ENCODE results near the gene MAP10. TPM values are rescaled to one million over a fixed set of nuclear protein-coding genes. Genes with fewer than 3 reads are reported as not detected.
"Not testable (repeated sequence)": the region's sequence is repeated elsewhere in the genome, so short reads cannot be mapped to it uniquely, and the experiment has no call there.

MAP10 gene
- total RNA-seq, 1 donor from 2014 or later, result 2.2 TPM

DNA sequence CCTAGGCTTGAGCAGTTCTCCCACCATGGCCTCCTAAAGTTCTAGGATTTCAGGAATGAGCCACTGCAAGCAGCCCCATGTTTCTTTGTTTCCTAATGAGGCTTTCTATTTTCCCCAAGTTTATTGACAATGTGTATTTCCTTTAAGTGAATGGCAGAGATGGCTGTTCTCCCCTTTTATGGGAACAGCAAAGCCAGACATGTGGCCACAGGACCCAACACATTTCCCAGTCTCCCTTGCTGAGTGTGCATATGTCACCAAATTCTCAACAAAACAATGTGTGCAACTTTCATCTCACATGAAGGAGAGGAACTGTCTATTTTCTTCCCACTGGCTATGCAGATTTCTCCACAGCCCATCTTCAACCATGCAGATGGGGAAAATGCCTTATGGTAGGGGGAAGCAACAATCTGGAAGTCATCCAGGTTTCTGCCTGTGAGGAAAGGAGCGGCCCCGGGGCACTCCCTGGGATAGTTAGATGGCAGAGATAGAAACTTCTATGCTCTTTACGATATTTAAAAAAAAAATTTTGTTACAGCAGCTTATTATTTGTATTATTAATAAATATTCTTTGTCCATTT, 28.6 kb upstream of the MAP10 start:
- no peaks in the 10 kb centered on the region for H3K9me3 ChIP-seq
- no peak overlapping the region for H3K27ac ChIP-seq
- no peaks in the 10 kb centered on the region for H3K36me3 ChIP-seq
- TF ChIP-seq, protein P1, sequence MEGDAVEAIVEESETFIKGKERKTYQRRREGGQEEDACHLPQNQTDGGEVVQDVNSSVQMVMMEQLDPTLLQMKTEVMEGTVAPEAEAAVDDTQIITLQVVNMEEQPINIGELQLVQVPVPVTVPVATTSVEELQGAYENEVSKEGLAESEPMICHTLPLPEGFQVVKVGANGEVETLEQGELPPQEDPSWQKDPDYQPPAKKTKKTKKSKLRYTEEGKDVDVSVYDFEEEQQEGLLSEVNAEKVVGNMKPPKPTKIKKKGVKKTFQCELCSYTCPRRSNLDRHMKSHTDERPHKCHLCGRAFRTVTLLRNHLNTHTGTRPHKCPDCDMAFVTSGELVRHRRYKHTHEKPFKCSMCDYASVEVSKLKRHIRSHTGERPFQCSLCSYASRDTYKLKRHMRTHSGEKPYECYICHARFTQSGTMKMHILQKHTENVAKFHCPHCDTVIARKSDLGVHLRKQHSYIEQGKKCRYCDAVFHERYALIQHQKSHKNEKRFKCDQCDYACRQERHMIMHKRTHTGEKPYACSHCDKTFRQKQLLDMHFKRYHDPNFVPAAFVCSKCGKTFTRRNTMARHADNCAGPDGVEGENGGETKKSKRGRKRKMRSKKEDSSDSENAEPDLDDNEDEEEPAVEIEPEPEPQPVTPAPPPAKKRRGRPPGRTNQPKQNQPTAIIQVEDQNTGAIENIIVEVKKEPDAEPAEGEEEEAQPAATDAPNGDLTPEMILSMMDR (IDR thresholded peaks at IDR 0.05), result no peak
- TF ChIP-seq POLR2A (IDR thresholded peaks at IDR 0.05) (no peak), POLR2AphosphoS5 (IDR thresholded peaks at IDR 0.05; ENCODE audit: insufficient read depth in 1 of 2, low read depth in 1 of 2) (peak in 1 of 2 donors; percentile 47)
- intact Hi-C loops (cut with DNase I), result no loop called here
- no peak overlapping the region for H3K4me3 ChIP-seq
- DNase-seq (ENCODE audit: extremely low spot score in 2 of 2), result no peak
- no peaks in the 10 kb centered on the region for H3K27me3 ChIP-seq
- H3K4me1 ChIP-seq, result no peaks in the 10 kb centered on the region

DNA sequence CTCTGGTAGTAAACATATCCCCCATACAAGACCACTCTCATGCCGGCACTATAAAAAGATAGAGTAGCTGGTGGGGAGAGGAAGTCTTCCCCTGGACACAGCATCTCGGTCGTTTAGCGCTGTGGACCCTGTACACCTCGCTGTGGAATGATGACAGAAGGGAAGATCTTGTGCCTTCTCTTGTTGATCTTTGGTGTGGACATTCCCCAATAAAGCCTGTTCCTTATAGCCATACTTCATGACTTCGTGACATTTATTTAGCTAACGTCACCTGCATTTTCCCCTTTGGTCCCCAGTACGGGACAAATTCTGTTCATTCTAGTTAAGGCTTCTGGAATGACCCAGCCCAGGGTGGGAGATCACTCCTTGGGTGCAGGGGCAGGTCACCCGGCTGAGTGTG, 24.9 kb upstream of the MAP10 start:
- Histone ChIP-seq H3K4me1 (no peaks in the 10 kb centered on the region), H3K9me3 (no peaks in the 10 kb centered on the region)
- no peak for DNase-seq (ENCODE audit: extremely low spot score in 2 of 2)

DNA sequence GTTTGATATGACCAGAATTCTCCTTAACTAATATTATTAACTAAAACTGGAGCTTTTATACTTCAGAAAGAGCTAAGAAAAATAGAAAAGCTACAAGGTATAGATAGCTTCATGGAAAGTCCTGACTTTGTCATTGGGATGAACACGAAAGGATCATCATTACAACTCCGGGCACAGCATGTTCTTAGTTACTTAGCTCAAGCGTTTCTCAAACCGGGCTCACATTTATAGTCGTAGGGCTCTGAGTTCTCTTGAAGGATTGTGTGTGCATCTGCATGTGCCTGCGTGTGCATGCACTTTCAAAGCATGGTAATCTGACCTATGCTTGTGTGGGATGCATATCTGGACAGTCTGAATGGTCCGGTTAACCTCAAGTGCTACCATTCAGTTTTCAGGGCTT, 20.4 kb upstream of the MAP10 start:
- H3K36me3 ChIP-seq, result no peaks in the 10 kb centered on the region

More for the DNA sequence above, 24.9 kb upstream of the MAP10 start:
- Histone ChIP-seq H3K27ac (no peak overlapping the region), H3K36me3 (no peaks in the 10 kb centered on the region), H3K4me3 (no peak overlapping the region), H3K27me3 (no peaks in the 10 kb centered on the region)
- intact Hi-C loops (cut with DNase I), result no loop called here
- TF ChIP-seq POLR2A (IDR thresholded peaks at IDR 0.05) (no peak), POLR2AphosphoS5 (IDR thresholded peaks at IDR 0.05; ENCODE audit: insufficient read depth in 1 of 2, low read depth in 1 of 2) (no peak)
- TF ChIP-seq, protein P1 (IDR thresholded peaks at IDR 0.05), result no peak

DNA sequence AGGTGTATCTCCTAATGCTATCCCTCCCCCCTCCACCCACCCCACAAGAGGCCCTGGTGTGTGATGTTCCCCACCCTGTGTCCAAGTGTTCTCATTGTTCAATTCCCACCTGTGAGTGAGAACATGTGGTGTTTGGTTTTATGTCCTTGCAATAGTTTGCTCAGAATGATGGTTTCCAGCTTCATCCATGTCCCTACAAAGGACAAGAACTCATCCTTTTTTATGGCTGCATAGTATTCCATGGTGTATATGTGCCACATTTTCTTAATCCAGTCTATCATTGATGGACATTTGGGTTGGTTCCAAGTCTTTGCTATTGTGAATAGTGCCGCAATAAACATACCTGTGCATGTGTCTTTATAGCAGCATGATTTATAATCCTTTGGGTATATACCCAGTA, 19.6 kb upstream of the MAP10 start:
- H3K4me1 ChIP-seq; H3K27ac ChIP-seq; H3K27me3 ChIP-seq; intact Hi-C loops (cut with DNase I); DNase-seq (ENCODE audit: extremely low spot score in 2 of 2); H3K4me3 ChIP-seq; H3K9me3 ChIP-seq; H3K36me3 ChIP-seq: not testable (repeated sequence)

More for the DNA sequence above, 20.4 kb upstream of the MAP10 start:
- no peak overlapping the region for H3K27ac ChIP-seq
- H3K27me3 ChIP-seq, result no peaks in the 10 kb centered on the region
- no peaks in the 10 kb centered on the region for H3K4me1 ChIP-seq
- intact Hi-C loops (cut with DNase I), result no loop called here
- H3K4me3 ChIP-seq, result no peak overlapping the region
- DNase-seq (ENCODE audit: extremely low spot score in 2 of 2), result no peak
- TF ChIP-seq POLR2AphosphoS5 (IDR thresholded peaks at IDR 0.05; ENCODE audit: insufficient read depth in 1 of 2, low read depth in 1 of 2) (no peak), POLR2A (IDR thresholded peaks at IDR 0.05) (no peak)
- TF ChIP-seq, protein P1 (IDR thresholded peaks at IDR 0.05), result no peak
- no peaks in the 10 kb centered on the region for H3K9me3 ChIP-seq

DNA sequence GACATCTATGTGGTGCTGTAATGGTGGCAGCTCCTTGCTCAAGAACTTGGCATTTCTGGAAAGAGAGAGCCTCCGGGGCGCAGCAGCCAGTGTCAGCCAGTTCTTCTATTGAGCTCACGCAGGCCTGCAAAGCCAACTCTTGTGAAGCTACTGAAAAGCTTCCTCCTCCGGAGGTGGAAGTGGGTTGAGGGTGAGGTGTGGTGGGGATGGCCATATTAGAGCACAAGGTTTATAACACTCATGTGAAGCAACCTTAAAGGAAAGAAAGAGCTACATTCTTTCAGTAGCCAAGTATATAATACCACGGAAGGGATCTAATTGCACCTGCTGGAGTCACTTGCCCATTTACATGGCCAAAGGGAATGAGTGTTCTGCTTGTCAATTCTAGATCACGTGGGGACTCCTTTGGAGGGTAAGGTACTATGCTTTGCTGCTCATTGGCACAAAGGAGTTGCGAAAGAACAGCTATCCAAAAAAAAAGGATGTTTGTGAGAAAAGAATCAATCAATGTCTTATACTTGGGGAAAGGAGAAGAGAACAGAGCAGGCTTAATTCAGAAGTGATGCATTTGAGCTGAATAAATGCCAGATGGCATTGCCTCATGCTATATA, 18.3 kb upstream of the MAP10 start:
- H3K4me1 ChIP-seq, result no peaks in the 10 kb centered on the region
- H3K27ac ChIP-seq, result no peak overlapping the region
- intact Hi-C loops (cut with DNase I), result no loop called here
- no peak overlapping the region for H3K4me3 ChIP-seq
- no peak for DNase-seq (ENCODE audit: extremely low spot score in 2 of 2)
- no peaks in the 10 kb centered on the region for H3K36me3 ChIP-seq
- H3K27me3 ChIP-seq, result no peaks in the 10 kb centered on the region
- TF ChIP-seq POLR2AphosphoS5 (IDR thresholded peaks at IDR 0.05; ENCODE audit: insufficient read depth in 1 of 2, low read depth in 1 of 2) (peak in 1 of 2 donors; percentile 44), POLR2A (IDR thresholded peaks at IDR 0.05) (no peak)
- TF ChIP-seq, protein P1 (IDR thresholded peaks at IDR 0.05), result no peak
- H3K9me3 ChIP-seq, result no peaks in the 10 kb centered on the region

Data from vagina (tissue), 2 donors.